ENCODE results near the gene NHS.

NHS gene

DNA sequence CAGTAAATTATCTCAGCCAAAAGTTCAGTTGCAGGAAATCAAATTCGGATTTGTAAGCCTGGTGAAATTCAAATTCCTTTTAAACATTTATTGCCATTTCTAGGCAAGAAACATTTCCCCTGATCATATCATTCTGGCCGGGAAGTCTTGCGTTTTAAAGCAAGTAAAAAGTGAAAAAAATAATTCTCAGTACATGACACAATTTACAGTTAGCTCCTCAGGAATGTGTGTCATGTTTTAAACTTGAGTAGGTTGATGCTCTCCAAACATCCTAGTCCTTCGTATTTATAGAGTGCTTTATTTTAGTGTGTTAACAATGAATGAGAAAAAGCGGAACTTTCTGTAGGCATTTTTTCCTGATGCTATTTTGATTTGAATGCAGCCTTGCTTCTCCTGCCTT, 204.0 kb downstream of the NHS start:
- Histone ChIP-seq H3K4me1 (ENCODE audit: control insufficient read depth, insufficient read depth, low read length) (peaks cover 5% of the 10 kb centered on the region), H3K36me3 (ENCODE audit: control insufficient read depth, insufficient read depth, low read length) (no peaks in the 10 kb centered on the region), H3K4me3 (ENCODE audit: low read depth, low read length) (no peak overlapping the region), H3K9me3 (ENCODE audit: control insufficient read depth, insufficient read depth, low read length) (no peaks in the 10 kb centered on the region), H3K27me3 (ENCODE audit: control insufficient read depth, insufficient read depth, low read length) (no peaks in the 10 kb centered on the region), H3K9ac (ENCODE audit: low read depth, low read length) (no peak overlapping the region)

DNA sequence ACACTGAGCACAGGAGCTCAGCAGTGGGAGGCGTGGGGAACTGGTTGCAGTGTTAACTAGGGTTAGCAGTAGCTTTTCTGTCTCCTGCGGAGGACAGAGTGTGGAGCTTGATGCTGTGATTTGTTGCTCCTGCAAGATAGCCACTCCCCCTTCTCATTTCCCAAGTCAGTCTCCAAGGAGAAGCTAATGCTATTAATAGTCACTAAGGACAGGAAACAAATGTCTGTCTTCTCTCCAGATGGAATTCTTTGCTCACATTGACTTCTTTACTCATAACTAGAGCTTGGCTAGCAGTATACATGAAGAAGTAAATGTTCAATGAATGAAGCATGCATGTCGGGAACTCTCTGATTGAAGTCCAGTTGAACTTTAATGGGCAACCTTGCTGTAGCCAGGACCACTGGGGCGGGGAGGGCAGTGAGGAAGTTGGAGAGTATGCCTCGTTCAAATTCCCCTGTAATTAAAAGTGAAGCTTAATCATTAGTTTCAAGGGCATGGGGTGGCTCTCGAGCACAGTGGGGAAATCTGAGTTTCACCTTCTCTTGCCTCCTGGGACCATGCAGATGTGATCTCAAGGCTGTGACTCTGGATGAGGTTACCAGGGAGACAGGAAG, 205.6 kb downstream of the NHS start:
- Histone ChIP-seq H3K4me1 (ENCODE audit: control insufficient read depth, insufficient read depth, low read length) (peaks cover 5% of the 10 kb centered on the region), H3K4me3 (ENCODE audit: low read depth, low read length) (no peak overlapping the region), H3K9me3 (ENCODE audit: control insufficient read depth, insufficient read depth, low read length) (no peaks in the 10 kb centered on the region), H3K27me3 (ENCODE audit: control insufficient read depth, insufficient read depth, low read length) (no peaks in the 10 kb centered on the region), H3K9ac (ENCODE audit: low read depth, low read length) (no peak overlapping the region), H3K36me3 (ENCODE audit: control insufficient read depth, insufficient read depth, low read length) (no peaks in the 10 kb centered on the region)

DNA sequence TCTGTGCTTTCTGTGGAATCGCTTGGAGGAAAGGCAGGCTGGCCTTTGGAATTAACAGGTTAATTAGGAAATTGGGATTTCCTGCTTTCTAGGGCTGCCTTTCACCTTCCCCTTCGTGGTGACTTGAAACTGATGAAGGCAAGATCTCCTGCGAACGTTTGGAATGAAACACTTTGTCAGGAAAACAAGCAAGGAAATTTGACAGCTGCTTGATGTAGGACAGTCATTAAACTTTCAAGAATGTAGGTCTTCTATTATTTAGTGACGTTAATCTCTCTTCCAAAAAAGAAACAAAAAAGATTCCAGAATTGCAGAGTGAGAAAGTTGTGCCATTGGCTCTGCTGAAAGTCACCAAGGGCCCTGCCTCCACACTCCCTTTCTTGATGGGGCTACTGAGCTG, 206.6 kb downstream of the NHS start:
- Histone ChIP-seq H3K4me1 (ENCODE audit: control insufficient read depth, insufficient read depth, low read length) (peaks cover 5% of the 10 kb centered on the region), H3K27me3 (ENCODE audit: control insufficient read depth, insufficient read depth, low read length) (no peaks in the 10 kb centered on the region), H3K4me3 (ENCODE audit: low read depth, low read length) (no peak overlapping the region), H3K9me3 (ENCODE audit: control insufficient read depth, insufficient read depth, low read length) (no peaks in the 10 kb centered on the region), H3K36me3 (ENCODE audit: control insufficient read depth, insufficient read depth, low read length) (no peaks in the 10 kb centered on the region), H3K9ac (ENCODE audit: low read depth, low read length) (no peak overlapping the region)

DNA sequence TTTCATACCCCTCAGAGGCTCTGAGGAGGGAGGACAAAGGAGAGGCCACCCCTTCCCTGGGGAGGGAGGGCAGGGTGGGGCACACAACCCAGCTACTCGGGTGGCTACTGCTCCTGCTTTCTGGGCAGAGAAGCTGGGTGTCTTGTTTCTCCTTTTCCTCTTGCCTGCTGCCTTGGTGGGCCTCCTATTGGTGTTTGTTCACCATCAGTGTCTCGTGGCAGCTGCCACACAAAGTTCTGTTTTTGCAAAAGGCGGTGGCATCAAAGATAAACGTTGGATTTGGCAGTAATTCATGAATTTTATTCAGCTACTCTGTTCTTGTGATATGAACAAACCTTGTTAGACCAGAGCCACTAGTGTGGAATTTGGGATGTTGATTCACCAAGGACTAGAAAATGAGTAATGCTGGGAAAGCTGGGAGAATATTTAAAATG, 209.3 kb downstream of the NHS start:
- Histone ChIP-seq H3K9ac (ENCODE audit: low read depth, low read length) (no peak overlapping the region), H3K4me1 (ENCODE audit: control insufficient read depth, insufficient read depth, low read length) (peaks cover 16% of the 10 kb centered on the region), H3K9me3 (ENCODE audit: control insufficient read depth, insufficient read depth, low read length) (no peaks in the 10 kb centered on the region), H3K36me3 (ENCODE audit: control insufficient read depth, insufficient read depth, low read length) (no peaks in the 10 kb centered on the region), H3K4me3 (ENCODE audit: low read depth, low read length) (no peak overlapping the region), H3K27me3 (ENCODE audit: control insufficient read depth, insufficient read depth, low read length) (no peaks in the 10 kb centered on the region)

DNA sequence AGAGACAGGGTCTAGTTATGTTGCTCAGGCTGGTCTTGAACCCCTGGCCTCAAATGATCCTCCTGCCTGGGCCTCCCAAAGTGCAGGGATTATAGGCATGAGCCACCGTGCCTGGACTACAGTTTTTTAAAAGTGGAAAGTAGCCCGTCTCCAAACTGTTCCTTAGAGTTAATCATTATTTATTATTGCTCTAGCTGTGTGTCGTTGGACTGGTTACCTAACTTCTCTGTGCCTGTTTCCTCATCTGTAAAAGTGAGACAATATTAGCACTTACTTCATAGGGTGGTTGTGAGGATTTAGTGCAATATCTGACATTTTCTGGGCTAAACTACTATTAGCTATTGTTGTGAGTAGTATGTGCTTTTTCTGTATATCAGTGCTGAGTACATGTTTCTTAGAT, 210.0 kb downstream of the NHS start:
- H3K9me3 ChIP-seq (ENCODE audit: control insufficient read depth, insufficient read depth, low read length): no peaks in the 10 kb centered on the region
- H3K27me3 ChIP-seq (ENCODE audit: control insufficient read depth, insufficient read depth, low read length): no peaks in the 10 kb centered on the region
- peaks cover 16% of the 10 kb centered on the region for H3K4me1 ChIP-seq (ENCODE audit: control insufficient read depth, insufficient read depth, low read length)
- no peaks in the 10 kb centered on the region for H3K36me3 ChIP-seq (ENCODE audit: control insufficient read depth, insufficient read depth, low read length)
- no peak overlapping the region for H3K4me3 ChIP-seq (ENCODE audit: low read depth, low read length)
- H3K9ac ChIP-seq (ENCODE audit: low read depth, low read length): no peak overlapping the region

DNA sequence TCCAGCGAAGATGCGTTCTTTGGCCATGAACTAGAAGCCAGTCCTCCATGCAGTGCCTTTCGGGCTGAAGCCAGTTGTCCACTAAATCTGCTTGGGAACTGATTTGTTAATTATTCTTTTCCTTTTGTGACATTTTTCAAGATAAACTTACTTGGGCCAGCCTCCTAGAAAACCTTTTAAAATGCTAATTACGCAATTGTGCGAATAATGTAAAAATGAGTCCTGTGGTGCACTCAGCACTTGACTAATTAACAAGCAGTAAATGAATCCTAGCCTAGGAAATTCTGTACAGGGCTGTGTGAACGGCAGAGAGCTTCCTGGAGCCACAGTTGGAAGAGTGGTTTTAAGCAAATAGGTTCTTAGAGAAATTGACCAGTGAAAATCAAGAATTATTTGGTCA, 212.4 kb downstream of the NHS start:
- H3K27me3 ChIP-seq (ENCODE audit: control insufficient read depth, insufficient read depth, low read length): no peaks in the 10 kb centered on the region
- H3K9me3 ChIP-seq (ENCODE audit: control insufficient read depth, insufficient read depth, low read length): no peaks in the 10 kb centered on the region
- H3K4me3 ChIP-seq (ENCODE audit: low read depth, low read length): no peak overlapping the region
- no peak overlapping the region for H3K9ac ChIP-seq (ENCODE audit: low read depth, low read length)
- no peaks in the 10 kb centered on the region for H3K36me3 ChIP-seq (ENCODE audit: control insufficient read depth, insufficient read depth, low read length)
- H3K4me1 ChIP-seq (ENCODE audit: control insufficient read depth, insufficient read depth, low read length): peaks cover 16% of the 10 kb centered on the region

DNA sequence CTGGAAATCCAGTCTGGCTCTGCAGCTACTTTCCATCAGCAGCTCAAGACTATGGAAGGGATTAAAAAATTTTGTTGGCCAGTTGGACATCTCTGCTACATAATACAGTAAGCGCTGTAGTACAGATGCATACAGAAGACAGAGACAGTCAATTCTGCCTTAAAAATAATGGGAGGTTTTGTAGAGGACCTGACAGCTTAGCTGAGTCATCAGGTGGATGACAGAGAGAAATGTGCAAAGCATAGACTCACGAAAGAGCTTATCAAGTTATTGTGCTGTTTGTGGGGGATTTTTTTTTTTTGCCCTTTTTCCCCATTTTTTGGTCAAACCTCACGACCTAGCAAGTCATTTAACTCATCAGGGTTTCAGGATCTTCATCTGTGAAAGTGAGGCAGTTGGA, 213.3 kb downstream of the NHS start:
- H3K27me3 ChIP-seq (ENCODE audit: control insufficient read depth, insufficient read depth, low read length): no peaks in the 10 kb centered on the region
- H3K4me3 ChIP-seq (ENCODE audit: low read depth, low read length): no peak overlapping the region
- no peaks in the 10 kb centered on the region for H3K36me3 ChIP-seq (ENCODE audit: control insufficient read depth, insufficient read depth, low read length)
- H3K9ac ChIP-seq (ENCODE audit: low read depth, low read length): no peak overlapping the region
- H3K4me1 ChIP-seq (ENCODE audit: control insufficient read depth, insufficient read depth, low read length): peaks cover 16% of the 10 kb centered on the region
- H3K9me3 ChIP-seq (ENCODE audit: control insufficient read depth, insufficient read depth, low read length): no peaks in the 10 kb centered on the region

DNA sequence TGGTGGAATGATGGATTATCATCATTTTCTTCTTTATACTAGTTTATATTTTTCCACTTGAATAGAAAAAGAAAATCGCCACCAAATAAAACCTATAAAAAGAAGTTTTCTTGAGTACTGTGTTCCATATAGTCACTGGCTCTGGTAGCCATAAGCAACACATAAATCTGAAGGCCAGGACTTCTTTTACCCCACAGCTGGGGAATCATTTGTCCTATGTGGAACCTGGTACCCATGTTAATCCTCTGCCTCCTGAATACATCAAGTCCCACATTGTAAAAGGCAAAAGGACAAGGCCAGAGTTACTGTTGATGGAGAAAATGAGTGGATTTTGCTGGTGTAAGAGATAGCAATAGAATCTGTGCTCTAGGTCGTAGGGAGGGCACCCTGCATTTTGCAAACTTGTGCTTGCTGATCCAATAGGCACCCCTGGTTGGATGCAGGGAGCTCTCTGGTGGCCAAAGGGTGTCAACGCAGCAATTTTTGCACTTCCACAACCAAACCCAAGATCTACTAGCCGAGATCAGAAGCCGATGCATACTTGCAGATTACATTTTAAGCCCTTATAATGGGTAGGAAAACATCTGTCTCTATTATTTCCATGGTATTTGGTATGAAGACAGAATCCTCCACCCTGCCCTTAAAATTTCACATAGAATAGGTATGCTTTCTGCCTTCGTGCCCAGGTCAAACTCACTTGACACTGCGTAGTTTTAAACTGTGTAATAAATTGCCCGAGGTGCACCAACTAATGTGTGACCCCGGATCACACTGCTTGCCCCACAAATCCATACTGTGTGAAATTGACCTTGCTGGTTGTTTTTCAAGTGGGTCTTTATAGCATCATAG, 216.1 kb downstream of the NHS start:
- Histone ChIP-seq H3K9ac (ENCODE audit: low read depth, low read length) (no peak overlapping the region), H3K4me1 (ENCODE audit: control insufficient read depth, insufficient read depth, low read length) (peaks cover 11% of the 10 kb centered on the region), H3K36me3 (ENCODE audit: control insufficient read depth, insufficient read depth, low read length) (no peaks in the 10 kb centered on the region), H3K9me3 (ENCODE audit: control insufficient read depth, insufficient read depth, low read length) (no peaks in the 10 kb centered on the region), H3K27me3 (ENCODE audit: control insufficient read depth, insufficient read depth, low read length) (no peaks in the 10 kb centered on the region), H3K4me3 (ENCODE audit: low read depth, low read length) (no peak overlapping the region)

DNA sequence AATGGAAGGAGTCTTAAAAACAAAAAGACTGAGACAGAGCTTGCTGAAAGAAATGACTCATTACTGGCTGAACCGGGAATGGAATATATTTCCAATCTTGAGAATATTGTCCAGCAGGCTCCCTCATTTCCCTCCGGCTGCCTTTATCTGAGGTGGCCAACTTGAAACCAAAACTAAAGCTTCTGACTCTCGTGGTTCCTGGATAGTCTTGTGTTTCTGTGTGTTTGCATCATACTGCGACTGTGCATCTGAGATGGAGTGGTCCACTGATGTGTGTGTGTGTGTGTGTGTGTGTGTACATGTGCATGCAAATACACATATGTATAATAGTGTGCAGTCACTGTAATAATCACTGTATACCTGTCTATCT, 216.7 kb downstream of the NHS start:
- Histone ChIP-seq H3K9ac (ENCODE audit: low read depth, low read length) (no peak overlapping the region), H3K27me3 (ENCODE audit: control insufficient read depth, insufficient read depth, low read length) (no peaks in the 10 kb centered on the region), H3K4me3 (ENCODE audit: low read depth, low read length) (no peak overlapping the region)

DNA sequence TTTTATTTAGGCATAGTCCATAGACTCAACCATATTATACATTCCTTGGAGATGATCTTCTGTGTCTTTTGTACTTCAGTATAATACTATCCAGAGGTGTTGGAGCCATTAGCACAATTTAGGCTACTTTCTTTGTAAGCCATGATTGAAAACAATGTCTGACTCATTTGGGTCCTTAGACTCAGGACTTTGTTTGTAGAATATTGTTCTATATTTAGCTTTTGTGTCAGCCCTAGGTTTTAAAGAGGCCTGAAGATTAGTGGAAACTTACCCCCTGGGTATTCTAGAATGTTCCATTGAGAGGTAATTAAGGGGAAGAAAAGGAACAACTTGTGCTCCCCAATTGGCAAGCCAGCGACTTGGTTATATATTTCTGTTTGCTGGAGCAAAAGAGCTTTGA, 217.1 kb downstream of the NHS start:
- H3K4me3 ChIP-seq (ENCODE audit: low read depth, low read length): no peak overlapping the region
- no peaks in the 10 kb centered on the region for H3K27me3 ChIP-seq (ENCODE audit: control insufficient read depth, insufficient read depth, low read length)
- H3K4me1 ChIP-seq (ENCODE audit: control insufficient read depth, insufficient read depth, low read length): peaks cover 7% of the 10 kb centered on the region
- no peak overlapping the region for H3K9ac ChIP-seq (ENCODE audit: low read depth, low read length)
- no peaks in the 10 kb centered on the region for H3K9me3 ChIP-seq (ENCODE audit: control insufficient read depth, insufficient read depth, low read length)
- no peaks in the 10 kb centered on the region for H3K36me3 ChIP-seq (ENCODE audit: control insufficient read depth, insufficient read depth, low read length)

More for the DNA sequence above, 216.7 kb downstream of the NHS start:
- no peaks in the 10 kb centered on the region for H3K36me3 ChIP-seq (ENCODE audit: control insufficient read depth, insufficient read depth, low read length)
- H3K9me3 ChIP-seq (ENCODE audit: control insufficient read depth, insufficient read depth, low read length): no peaks in the 10 kb centered on the region
- peaks cover 11% of the 10 kb centered on the region for H3K4me1 ChIP-seq (ENCODE audit: control insufficient read depth, insufficient read depth, low read length)

DNA sequence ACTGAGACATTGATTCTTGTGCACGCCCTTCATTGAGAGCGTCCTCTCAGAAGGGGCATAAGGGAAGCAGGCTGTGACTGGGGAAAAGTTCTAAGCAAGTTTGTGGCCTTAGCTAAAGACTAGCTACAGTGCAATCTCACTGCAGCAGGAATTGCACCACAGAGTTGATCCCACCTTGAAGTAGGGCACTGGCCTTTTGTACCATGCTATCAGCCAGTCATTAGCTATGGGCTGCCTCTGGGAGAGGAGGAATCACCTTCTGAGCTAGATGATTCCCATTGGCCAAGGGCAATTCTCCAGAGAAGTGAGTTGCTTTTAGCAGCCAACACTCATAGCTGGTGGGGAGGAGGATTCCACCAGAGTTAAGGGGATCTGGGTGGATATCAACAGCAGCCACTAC, 219.7 kb downstream of the NHS start:
- no peaks in the 10 kb centered on the region for H3K36me3 ChIP-seq (ENCODE audit: control insufficient read depth, insufficient read depth, low read length)
- peaks cover 1% of the 10 kb centered on the region for H3K4me1 ChIP-seq (ENCODE audit: control insufficient read depth, insufficient read depth, low read length)
- H3K4me3 ChIP-seq (ENCODE audit: low read depth, low read length): no peak overlapping the region
- H3K9ac ChIP-seq (ENCODE audit: low read depth, low read length): no peak overlapping the region
- no peaks in the 10 kb centered on the region for H3K9me3 ChIP-seq (ENCODE audit: control insufficient read depth, insufficient read depth, low read length)
- no peaks in the 10 kb centered on the region for H3K27me3 ChIP-seq (ENCODE audit: control insufficient read depth, insufficient read depth, low read length)

DNA sequence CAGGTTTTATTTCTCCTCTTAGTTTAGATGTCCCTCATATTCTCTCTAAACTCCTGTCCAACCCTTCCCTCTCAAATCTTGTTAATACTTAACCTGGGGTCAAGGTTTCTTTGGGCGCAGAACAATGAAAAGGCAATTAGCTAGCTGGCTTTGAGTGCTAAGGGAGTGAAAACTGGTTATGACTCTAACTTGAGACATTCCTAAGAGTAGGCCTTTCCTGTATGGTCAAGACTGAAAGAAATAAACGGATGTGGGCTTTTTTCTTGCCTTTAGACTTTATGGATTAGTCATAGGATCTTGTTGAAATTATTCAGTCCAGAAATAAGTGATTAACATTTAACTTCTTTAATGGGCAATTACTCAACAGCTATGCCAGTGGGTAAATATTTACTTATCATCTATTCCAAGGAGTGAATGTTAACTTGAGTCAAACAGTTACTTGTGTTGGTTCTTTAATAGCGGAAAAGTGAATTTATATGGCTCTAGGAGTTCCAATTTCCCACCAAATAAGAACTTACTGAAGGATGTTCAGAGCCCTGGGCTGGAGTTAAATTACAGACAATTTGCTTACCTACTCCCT, 220.5 kb downstream of the NHS start:
- Histone ChIP-seq H3K36me3 (ENCODE audit: control insufficient read depth, insufficient read depth, low read length) (no peaks in the 10 kb centered on the region), H3K27me3 (ENCODE audit: control insufficient read depth, insufficient read depth, low read length) (no peaks in the 10 kb centered on the region), H3K9ac (ENCODE audit: low read depth, low read length) (no peak overlapping the region), H3K4me3 (ENCODE audit: low read depth, low read length) (no peak overlapping the region), H3K9me3 (ENCODE audit: control insufficient read depth, insufficient read depth, low read length) (no peaks in the 10 kb centered on the region), H3K4me1 (ENCODE audit: control insufficient read depth, insufficient read depth, low read length) (peaks cover 10% of the 10 kb centered on the region)
